ENCODE measurements around the gene TSN.

TSN gene

DNA sequence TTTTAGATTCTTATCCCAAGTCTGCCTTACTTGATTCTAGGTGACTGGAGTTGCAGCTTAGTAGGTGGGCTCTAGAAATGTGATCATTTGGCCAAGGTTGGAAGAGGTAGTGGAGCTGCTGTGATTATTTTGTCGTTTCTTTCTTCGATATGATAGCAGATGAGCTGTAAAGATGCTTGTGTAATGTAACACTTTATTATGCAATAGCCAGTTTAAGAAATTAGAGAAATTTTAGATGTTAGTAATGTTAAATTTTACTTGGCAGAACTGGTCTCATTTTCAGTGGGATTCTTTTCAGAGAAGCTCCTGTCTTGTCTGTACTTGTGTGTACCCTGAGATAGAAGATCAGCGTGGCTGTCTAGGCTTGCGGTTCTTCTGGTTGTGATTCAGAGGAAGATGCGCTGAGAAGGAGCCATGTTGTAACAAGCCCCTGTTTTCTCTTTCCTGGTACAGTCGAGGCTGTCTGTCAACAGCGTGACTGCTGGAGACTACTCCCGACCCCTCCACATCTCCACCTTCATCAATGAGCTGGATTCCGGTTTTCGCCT lies 9.3 kb downstream of the TSN start:
- ChIA-PET CTCF (interaction anchor here (1.3 to 1.7 kb wide), 2 partner anchors 11 to 16 kb away, joined by 3 to 4 read pairs; no protein-coding TSS in a partner anchor), POLR2A (no interaction called here)
- TF ChIP-seq, protein P1, sequence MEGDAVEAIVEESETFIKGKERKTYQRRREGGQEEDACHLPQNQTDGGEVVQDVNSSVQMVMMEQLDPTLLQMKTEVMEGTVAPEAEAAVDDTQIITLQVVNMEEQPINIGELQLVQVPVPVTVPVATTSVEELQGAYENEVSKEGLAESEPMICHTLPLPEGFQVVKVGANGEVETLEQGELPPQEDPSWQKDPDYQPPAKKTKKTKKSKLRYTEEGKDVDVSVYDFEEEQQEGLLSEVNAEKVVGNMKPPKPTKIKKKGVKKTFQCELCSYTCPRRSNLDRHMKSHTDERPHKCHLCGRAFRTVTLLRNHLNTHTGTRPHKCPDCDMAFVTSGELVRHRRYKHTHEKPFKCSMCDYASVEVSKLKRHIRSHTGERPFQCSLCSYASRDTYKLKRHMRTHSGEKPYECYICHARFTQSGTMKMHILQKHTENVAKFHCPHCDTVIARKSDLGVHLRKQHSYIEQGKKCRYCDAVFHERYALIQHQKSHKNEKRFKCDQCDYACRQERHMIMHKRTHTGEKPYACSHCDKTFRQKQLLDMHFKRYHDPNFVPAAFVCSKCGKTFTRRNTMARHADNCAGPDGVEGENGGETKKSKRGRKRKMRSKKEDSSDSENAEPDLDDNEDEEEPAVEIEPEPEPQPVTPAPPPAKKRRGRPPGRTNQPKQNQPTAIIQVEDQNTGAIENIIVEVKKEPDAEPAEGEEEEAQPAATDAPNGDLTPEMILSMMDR (IDR thresholded peaks at IDR 0.05; ENCODE audit: control extremely low read depth, extremely low read depth, low read depth, missing control alignments): no peak
- no peak for DNase-seq (ENCODE audit: extremely low spot score)

DNA sequence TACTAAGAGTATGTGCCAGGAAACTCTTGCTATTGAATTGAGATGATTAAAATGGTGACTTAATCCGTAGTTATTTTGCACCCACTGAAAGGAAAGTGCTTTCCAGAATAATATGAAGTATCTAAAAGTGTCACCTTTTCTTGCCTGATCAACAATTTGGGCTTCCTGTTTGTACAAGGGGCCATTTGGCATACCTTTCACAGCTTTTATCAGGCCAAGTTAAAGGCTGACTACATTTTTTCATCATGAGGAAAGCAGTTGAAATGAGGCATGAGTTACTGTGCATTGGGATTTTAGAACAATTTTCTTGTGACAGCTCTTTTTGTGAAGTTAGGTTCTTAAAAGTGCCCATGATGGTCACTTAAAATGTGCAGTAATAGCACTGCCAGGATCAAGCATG lies 11.2 kb downstream of the TSN start:
- TF ChIP-seq, protein P1 (IDR thresholded peaks at IDR 0.05; ENCODE audit: control extremely low read depth, extremely low read depth, low read depth, missing control alignments): no peak
- CTCF ChIA-PET: no interaction called here
- DNase-seq (ENCODE audit: extremely low spot score): no peak
- POLR2A ChIA-PET: no interaction called here

DNA sequence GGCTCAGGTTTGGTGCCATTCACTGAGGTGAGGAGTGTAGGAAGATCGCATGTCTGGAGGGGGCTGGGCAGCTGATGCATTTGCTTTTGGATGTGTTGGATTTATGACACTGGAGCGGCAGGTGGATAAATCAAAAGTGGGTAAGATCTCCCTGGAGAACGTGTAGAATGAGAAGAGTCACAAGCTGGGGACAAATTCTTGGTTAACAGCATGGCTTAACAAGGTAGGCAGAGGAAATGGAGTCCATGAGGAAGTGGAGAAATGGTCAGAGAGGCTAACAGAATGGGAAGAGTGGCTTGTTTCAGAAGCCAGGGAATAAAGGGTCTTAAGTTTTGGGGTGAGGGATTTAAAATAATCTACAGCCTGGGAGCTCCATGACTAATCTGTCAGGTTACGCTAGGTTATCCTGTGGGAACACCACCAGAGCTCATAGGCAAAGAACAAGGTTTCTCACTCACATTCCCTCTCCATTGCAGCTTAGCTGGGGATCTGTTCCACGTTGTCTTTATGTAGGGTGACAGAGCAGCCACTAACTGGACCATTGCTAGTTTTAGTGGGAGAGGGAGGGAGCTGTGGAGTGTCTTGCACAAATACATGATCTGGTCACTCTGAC lies 12.8 kb downstream of the TSN start:
- ChIA-PET POLR2A (no interaction called here), CTCF (no interaction called here)
- no peak for DNase-seq (ENCODE audit: extremely low spot score)
- TF ChIP-seq, protein P1 (IDR thresholded peaks at IDR 0.05; ENCODE audit: control extremely low read depth, extremely low read depth, low read depth, missing control alignments): no peak

DNA sequence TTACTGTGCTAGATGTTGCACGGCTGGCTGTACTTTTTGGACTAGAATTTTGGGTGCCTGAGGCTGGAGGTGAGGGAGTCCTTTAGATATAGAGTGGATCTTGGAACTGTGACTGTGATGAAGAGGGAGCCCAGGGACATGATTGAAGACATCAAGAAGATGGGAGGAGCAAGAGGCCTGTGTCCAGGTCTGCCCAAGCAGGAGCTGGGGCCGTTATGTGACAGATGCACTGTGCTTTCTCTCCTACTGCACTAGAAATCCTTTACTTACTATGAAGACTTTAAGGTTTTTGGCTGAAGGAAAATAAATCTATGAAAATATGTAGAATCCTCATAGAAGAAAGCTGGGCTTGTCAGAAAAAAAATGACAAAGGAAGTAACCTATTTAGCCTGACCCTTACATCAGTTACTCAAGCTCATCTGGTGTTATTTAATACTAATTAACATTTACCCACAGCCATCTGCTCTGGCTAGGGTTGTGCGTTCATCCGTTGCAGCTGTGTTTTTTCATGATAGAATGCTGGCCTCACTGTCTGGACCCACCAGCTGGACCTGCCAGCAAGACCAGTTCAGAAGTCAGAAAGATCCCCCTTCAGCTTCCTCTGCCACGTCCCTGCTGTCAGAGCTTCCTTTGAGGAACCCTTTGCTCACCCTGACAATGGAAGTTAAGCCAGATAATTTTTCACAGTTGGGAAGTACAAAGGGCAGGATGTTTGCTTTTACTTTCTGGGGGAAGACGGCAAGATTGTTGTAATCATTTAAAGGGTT lies 16.7 kb downstream of the TSN start:
- TF ChIP-seq, protein P1 (IDR thresholded peaks at IDR 0.05; ENCODE audit: control extremely low read depth, extremely low read depth, low read depth, missing control alignments): no peak
- CTCF ChIA-PET: interaction anchor here (0.7 to 1.3 kb wide), 5 partner anchors 10 to 416 kb away, joined by 3 to 4 read pairs (median 3); no protein-coding TSS in a partner anchor
- POLR2A ChIA-PET: interaction anchor here (1.1 kb wide), 1 partner anchor 241 kb away, joined by 5 read pairs; the partner anchor contains the start of gene RNU4ATAC
- no peak for DNase-seq (ENCODE audit: extremely low spot score)

DNA sequence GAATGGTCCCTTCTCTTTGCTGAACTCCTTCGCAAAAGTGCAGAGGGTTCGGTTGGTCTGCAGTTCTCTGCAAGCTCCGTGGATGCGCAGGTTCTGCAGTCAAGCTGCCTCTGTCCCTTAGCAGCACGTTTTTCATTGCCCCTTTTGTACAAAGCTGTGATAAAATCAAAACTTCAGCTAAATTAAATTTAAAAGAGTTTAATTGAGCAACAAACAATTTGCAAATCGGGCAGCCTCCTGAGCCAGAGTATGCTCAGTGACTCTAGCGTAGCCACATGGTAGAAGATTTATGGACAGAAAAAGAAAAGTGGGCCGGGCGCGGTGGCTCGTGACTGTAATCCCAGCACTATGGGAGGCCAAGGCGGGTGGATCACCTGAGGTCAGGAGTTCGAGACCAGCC lies 18.8 kb downstream of the TSN start:
- POLR2A ChIA-PET: no interaction called here
- TF ChIP-seq, protein P1 (IDR thresholded peaks at IDR 0.05; ENCODE audit: control extremely low read depth, extremely low read depth, low read depth, missing control alignments): no peak
- CTCF ChIA-PET: no interaction called here
- DNase-seq (ENCODE audit: extremely low spot score): no peak

DNA sequence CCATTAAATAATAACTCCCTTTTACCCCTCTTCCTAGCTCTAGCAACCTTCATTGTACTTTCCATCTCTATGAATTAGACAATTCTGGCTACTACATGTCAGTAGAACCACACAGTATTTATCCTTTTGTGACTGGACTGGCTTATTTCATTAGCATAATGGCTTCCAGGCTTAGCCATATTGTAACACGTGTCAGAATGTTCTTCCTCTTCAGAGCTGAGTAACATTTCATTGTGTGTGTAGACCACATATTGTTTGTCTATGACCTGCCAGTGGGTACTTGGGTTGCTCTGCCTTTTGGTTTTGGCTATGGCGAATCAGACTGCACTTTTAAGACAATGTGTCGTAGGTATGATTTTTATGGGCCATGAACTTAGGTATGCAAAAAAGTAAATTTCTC lies 20.9 kb downstream of the TSN start:
- POLR2A ChIA-PET: no interaction called here
- no peak for DNase-seq (ENCODE audit: extremely low spot score)

More for the DNA sequence above, 20.9 kb downstream of the TSN start:
- TF ChIP-seq, protein P1 (IDR thresholded peaks at IDR 0.05; ENCODE audit: control extremely low read depth, extremely low read depth, low read depth, missing control alignments): no peak
- CTCF ChIA-PET: no interaction called here
